A549 treated with ZK216348 at 1 μM for 4 hours (cell line): ENCODE results near the gene TGFBRAP1. TPM values are rescaled to one million over a fixed set of nuclear protein-coding genes. Genes with fewer than 3 reads are reported as not detected.

ENCODE experiments used
- total RNA-seq: library from RNA; stranded (reverse); fragments of 200-300 nt; extraction: Qiagen RNA extraction; gene quantifications from 5 replicates; pipeline ENCODE4 v1.2.3, GENCODE V29; 2022; ENCODE audit warnings: low read depth

TGFBRAP1 gene, protein sequence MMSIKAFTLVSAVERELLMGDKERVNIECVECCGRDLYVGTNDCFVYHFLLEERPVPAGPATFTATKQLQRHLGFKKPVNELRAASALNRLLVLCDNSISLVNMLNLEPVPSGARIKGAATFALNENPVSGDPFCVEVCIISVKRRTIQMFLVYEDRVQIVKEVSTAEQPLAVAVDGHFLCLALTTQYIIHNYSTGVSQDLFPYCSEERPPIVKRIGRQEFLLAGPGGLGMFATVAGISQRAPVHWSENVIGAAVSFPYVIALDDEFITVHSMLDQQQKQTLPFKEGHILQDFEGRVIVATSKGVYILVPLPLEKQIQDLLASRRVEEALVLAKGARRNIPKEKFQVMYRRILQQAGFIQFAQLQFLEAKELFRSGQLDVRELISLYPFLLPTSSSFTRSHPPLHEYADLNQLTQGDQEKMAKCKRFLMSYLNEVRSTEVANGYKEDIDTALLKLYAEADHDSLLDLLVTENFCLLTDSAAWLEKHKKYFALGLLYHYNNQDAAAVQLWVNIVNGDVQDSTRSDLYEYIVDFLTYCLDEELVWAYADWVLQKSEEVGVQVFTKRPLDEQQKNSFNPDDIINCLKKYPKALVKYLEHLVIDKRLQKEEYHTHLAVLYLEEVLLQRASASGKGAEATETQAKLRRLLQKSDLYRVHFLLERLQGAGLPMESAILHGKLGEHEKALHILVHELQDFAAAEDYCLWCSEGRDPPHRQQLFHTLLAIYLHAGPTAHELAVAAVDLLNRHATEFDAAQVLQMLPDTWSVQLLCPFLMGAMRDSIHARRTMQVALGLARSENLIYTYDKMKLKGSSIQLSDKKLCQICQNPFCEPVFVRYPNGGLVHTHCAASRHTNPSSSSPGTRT
- 12.6 to 17.5 TPM (median 17.1 TPM) in 5 replicates for total RNA-seq

DNA sequence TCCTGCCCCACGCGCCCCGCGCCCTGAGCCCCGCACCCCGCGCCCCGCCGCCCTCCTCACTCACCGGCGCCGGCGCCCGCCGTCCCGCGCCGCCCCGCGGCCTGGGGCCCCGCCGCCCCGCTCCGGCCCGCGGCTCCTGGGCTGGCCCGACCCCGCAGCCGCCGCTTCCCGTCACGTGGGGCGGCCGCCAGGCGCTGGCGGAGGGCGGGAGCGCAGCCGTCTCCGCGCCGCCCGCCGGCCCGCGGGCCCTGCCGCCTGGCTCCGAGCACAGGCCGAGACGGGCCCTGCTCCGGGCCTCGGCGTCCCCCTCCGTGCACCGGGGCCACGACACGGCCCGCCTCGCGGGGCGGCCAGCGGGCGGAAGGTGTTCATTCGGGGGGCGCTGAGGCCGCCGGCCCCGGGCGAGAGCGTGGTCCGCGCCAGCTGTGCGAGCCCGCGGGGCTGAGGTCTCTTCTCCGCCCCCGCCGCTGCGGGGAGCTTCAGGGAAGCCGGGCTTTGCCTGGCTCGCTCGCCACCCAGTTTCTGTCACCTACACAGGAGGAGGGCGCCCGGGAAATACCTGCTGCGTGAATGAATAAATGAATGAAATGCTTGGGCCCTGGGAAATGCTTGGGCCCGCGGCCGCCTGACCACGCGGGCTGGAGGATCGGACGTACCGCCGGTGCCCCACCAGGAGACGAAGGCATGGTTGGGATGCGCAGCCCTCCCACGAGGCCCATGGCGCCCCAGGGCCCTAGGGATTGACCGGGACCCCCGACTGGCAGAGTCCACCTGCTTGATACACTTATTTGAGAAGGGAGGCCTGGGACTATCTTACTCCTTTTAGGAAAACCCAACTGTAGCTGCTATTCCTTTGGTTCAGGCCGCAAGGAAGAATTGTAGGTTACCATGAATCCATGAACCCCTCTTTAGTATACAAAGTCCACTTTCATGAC is at the start of gene TGFBRAP1:
Gene TGFBRAP1 (minus strand): TSS at position 175 of the 935 bp plus-strand sequence. CDS start 21,434 bp downstream, outside the sequence.

DNA sequence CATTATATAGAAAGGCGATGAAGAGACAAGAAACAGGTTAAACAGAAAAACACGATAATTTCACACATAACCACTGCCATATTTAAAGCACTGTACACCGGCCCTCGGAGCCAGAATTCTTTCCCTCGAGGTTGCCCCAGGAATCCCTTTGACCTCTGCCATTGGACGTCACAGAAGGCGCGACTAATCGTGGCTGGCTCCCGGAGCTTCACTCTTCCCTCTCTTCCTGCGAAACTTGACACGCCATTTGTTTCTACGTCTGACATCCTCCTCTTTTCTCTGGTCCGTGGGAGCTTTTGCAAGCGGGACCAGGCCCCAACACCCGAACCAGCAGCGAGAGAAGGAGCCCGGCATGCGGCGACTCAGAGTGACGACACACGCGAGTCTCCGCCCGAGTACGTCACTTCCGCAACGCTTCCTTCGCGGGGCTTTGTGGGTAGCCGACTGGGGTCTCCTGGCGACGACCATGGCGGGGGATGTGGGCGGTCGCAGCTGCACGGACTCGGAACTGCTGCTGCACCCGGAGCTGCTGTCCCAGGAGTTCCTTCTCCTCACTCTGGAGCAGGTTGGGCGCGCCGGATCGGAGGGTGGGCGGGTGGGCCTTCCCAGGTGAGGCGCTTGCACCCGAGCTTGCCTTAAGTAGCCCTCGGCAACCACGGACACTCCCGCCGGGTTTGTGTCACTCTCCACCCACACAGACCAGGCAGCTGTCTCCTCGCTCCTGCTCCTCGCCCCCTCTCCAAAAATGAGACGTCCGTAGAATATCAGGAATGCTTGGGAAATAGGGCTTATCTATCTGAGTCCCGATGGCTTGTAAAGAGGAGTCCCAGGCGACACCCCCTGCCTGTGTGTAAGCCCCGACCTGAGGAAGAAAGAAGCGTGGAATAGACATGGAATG is 7.8 kb upstream of the TGFBRAP1 start, which contains the start of gene C2orf49:
Gene C2orf49 (plus strand): TSS at position 419 of the 898 bp plus-strand sequence. CDS start 48 bp downstream, at position 467.

DNA sequence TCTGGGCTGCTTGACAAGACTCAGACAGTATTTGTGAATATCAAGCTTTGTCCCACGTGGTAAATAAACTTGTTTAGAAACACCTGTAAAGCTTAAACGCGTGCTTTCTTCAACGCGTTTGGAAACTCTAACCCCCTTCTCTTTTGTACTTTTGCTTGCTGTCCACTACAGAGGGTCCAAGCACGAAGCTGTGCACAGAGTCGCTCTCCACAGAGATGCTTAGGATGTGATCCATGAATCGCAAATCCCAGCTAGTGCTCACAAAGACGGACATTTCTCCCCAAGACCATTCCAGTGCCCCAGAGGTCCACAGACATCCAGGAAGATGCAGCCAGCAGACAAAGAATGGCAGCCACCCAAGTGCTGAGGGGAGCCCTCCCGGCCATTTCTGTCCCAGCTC is 88.1 kb downstream of the TGFBRAP1 start, which contains the start of gene GPR45:
Gene GPR45 (plus strand): TSS at position 301 of the 400 bp plus-strand sequence. CDS start 116 bp downstream, outside the sequence.

Other genes with a start within 250 kb of the TGFBRAP1 start
- gene GPR45, start 88.0 kb downstream of the TGFBRAP1 start, total RNA-seq = not detected in 5 replicates
- gene C2orf49, start 7.8 kb upstream of the TGFBRAP1 start, total RNA-seq = 12.9 to 18.7 TPM (median 13.6 TPM) in 5 replicates
- gene FHL2, start 69.3 kb upstream of the TGFBRAP1 start, total RNA-seq = 52.8 to 70.4 TPM (median 67.1 TPM) in 5 replicates